LHCN-M2 (cell line): ENCODE data around the gene HEMK1. TPM values are rescaled to one million over a fixed set of nuclear protein-coding genes. Genes with fewer than 3 reads are reported as not detected.

Experiments used
- DNase-seq: peaks from one replicate; pipeline ENCODE4 v3.0.0-alpha.2; 2012; ENCODE audit warnings: low read depth
- total RNA-seq: library from RNA; depleted of rRNA; stranded (reverse); fragments of >200 nt; gene quantifications from 2 replicates; pipeline ENCODE4 v1.2.3, GENCODE V29; 2014

Gene HEMK1
- total RNA-seq, 1 experiment from 2014 or later = 11.4 TPM

DNA sequence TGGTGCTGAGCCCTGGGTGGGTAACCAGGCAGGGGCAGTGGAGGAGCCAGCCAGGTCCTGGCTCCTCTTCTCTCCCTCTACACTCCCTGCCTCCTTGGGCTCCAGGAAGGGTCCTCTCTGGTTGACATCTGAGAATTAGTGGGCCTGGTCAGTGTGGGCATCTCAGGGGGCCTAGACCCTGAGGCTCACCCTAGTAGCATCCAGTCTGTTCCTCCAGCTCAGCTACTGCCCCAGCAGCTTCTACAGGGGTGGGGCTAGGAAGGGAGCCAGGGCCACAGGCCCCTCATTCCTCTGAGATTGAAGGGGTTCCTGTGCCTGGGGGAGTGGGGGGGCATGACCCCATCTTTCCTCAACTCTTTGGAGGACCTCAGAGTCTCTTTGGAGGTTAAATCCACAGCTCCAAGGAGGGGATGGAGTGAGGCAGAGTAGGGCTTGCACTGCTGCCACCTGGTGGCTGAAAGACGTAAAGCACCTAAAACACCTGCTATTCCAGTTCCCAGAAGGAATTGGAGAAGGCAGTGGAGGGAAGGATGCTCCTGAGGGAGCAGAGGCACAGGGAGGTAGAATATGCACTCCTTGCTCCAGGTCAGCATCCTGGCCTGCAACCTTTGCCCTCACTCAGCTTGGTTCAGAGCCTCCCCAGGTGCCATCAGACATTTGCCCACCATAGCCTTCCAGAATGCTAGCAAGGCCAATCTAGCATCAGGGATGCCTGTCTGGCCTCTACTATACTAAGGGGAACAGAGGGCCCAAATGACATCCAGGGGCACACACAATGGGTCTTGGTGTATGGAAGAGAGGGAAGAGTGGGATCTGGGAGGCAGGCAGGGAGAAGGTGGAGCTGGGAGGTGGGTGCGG, 26.9 kb upstream of the HEMK1 start:
- peak; percentile 28 for DNase-seq

DNA sequence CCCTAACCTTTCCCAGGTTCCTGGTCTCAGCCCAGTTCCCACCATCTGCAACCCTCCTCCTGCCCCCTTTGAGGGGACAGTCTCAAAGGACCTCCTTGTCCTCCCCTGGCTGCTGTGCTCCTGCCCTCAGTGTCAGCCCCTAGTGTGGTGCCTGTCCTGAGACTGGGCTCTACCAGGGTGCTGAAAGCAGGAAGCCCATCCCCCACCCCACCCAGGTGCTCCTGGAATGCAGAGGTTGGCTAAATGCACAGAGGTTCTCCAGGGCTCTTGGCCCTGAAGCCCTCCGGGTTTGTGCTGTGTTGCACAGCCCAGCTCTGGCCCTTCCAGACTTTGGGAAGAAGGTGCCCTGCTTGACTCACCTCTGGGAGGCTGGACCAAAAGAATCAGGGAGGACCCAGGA, 23.5 kb upstream of the HEMK1 start:
- DNase-seq = no peak

DNA sequence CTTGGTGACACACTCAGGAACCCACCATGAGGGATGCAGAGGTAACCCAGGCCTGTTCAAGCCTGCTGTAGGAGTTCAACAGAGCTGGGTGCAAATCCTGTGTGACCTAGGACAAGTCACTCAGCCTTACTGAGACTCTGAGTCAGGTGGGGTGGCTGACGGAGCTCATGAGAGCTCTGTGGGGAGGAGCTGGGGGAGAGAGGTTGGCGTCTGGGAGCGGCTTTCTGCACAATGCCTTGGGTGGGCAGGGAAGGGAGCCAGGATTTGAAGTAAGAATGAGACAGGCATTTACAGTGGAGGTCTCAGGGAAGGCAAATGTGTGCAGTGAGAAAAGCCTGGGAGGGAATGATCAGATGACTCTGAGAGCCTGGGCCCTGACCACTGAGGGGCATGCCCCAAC, 20.1 kb upstream of the HEMK1 start:
- no peak for DNase-seq

- no peak for DNase-seq
Measured at GRCh38 chr3:50550079-50550736, 19.1 kb upstream of the HEMK1 start.

GRCh38 chr3:50551054-50551659, 18.2 kb upstream of the HEMK1 start:
- DNase-seq = no peak

DNA sequence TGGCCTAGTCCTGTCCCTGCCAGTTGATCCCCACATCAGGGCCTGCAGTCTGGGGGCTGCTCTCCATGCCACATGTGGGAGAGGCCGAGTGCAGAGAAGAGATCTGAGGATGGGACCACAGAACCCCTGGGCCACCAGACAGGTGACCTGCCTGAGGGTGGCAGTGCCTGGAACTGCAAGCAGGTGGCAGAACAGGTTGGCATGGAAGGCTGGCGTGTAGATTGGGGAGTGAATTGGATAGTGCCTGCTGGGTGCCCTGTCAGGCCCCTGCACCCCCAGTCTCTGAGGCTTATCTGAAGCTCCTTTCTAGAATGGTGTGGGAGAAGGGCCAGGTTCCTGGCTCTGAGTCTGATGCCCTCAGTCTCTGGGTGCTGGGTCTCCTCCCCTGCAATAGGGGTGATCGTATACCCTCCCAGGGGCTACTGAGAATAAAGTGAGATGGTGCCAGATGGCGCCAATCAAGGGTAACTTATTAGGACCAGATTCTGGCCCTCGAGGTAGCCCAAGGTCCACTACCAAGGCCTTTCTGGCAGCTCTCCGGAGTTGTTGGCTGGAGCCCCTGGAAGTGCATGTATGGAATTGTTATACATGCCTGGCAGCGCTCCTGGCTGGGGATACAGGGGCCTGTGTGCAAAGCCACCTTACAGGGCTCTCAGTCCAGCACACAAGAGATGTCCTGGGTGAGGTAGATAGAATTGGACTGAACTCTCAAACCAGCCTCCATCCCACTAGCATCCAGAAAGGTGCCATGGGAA, 17.5 kb upstream of the HEMK1 start:
- DNase-seq = no peak

DNA sequence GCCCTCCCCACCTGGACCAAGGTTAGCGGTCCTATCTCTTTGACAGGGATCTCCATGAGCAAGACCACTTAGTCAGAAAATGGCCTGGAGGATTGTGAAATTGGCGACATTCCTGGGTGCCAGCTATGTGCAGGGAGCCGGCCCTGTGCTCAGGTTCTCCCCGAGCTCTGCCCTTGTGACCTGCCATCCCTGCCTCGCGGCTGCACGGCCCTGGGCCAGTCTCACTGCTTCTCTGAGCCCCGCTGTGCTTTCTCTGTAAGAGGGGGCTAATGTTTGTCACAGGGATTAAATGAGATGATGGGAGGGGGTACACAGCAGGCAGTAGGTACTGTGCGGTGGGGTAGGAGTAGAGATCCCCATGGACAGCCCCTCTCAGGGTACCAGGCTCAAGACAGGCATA, 16.7 kb upstream of the HEMK1 start:
- DNase-seq = no peak

DNA sequence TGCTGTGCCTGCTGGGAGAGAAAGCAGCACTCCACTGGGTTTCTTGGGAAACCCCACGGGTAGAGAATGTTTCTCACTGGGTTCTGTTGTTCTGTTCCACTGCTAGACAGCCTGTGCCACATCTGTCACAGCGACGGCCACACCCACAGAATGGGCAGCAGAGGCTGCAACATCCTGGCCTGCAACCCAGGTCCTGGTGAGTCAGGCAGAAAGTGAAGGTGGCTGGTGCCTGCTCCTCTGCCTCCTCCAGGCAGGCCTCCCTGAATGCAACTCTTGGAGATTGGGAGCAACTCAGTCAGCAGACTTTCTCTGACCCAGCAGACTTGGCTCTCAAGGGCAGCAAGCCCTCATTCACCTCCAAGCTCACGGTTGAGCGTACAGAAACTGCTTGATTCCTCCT, 14.8 kb upstream of the HEMK1 start:
- no peak for DNase-seq

DNA sequence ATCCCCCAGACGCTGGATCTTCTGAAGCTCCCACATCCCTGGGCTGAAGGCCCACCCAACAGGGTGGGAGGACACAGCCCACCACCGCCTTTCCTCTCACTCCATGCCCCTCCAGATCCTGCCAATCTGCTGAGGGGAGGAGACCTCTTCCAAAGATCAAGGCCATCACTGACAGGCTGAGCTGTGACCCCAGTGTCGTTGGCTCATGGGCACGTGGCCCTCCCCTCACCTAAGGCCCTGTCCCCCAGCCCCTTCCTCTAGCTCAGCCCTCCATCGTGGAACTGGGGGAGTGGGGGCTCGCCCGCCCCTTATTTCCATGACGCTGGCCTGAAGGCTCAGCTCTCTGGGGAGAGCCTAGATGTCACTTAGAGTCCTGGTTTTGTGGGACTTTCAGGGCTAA, 12.2 kb upstream of the HEMK1 start:
- DNase-seq = no peak

- no peak for DNase-seq
Measured at GRCh38 chr3:50557915-50558314, 11.4 kb upstream of the HEMK1 start.

DNA sequence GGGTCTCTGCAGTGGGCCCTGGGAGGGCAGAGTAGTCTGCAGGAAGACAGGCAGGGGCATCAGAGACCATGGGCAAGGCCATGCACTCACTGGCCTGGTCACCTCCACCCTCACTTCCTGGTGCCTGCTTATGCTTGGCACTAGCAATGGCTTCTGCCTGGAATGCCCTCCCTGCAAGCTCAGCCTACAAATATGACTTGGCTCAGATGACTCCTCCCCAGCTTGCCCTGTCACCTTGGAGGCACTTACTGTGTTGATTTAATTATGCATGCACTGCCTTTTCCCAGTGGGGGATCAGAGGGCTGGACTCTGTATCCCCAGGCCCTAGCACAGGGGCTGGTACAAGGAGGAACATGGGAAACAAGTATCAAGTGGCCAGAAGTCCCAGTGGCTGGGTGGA, 9.6 kb upstream of the HEMK1 start:
- no peak for DNase-seq

GRCh38 chr3:50562861-50563260, 6.5 kb upstream of the HEMK1 start:
- peak; percentile 65 for DNase-seq

- no peak for DNase-seq
Measured at GRCh38 chr3:50563867-50564266, 5.5 kb upstream of the HEMK1 start.

DNA sequence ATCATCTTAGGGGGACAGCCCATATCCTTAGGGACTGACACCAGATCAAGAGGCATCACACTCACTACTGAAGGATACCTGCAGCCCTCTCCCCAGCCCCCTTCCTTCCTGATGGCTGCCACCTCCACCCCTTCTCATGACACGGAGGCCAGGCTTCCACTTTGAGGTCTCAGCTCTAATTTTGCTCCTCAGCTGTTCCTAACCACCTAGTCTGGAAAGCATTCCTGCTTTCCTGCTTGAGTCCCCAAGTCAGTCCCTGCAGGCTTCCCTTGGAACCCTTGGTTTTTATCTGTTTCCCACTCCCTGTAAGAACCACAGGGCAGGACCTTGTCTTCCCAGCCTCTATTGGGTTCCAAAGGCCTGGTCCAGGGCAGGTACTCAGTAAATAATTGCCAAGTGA, 5.0 kb upstream of the HEMK1 start:
- no peak for DNase-seq

DNA sequence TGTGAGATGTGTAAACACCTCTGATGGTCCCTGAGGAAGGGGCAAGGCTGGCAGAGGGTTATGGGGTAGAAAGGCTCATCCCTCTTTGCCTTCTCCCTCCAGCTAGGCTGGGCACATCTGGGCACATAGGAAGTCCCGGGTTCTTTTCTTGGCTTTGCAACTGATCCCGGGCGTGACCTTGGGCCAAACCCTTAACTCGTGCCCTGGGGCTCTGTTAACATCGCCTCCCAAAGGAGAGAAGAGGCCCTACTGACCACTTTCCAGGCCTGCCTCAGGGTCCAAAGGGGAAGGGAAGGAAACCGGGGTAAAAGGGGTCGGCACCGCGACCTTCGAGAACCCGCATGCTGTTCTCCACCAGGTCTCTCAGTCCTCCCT, 2.3 kb upstream of the HEMK1 start:
- DNase-seq = no peak

- peak; percentile 88 for DNase-seq
Measured at GRCh38 chr3:50567386-50568167, 1.7 kb upstream of the HEMK1 start, which contains the start of gene C3orf18. Gene C3orf18 (minus strand): TSS chr3:50567747. CDS start chr3:50565699, 2,048 bp downstream.

DNA sequence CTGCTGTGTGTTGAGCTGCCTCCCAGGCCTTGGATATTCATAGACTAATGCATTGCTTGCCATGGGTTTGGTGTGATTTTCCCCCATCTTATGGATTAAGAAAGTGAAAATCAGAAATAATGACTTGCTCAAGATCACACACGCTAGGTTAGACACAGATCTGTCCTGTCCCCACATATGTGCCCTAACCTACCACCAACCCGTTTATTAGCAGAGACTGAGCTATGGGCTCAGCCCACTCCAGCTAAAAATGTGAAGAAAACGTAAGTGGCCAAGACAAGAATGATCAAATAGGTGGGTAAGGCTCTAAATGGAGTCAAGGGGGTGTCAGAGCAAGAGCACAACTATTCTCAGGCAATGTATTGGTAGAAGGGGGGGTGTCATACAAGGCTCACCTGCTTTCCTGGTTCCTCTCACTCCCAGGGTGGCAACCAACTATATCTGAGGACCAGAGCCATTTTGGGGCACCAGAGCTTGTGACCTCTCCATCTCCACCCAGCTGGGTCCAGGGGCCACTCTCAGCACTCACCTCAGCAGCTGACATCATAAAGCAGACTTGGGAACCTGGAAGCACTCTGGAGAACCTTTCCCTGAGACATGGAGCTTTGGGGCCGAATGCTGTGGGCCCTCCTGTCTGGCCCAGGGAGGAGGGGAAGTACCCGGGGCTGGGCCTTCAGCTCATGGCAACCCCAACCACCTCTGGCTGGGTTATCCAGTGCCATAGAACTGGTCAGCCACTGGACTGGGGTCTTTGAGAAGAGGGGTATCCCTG, 1.4 kb downstream of the HEMK1 start:
- DNase-seq = no peak

- no peak for DNase-seq
Measured at GRCh38 chr3:50571486-50571885, 2.2 kb downstream of the HEMK1 start.

DNA sequence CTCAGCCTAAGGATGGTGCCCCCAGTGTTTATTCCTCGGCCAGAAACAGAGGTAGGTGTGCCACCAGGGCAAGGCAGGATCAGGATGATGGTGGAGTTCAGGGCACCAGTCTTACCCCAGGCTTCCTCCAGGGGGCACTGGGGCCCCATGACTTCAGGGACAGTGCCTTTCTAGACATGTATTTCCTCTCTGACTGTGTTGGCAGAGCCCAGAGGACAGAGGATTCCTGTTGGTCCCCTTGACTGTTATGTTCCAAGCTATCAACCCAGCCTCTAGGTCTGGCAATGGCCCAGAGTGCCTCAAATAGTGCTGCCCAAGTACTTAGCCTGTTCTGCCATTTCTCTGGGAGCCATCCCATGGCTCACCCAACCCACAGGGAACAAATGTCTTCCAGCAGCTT, 2.8 kb downstream of the HEMK1 start:
- peak; percentile 51 for DNase-seq

DNA sequence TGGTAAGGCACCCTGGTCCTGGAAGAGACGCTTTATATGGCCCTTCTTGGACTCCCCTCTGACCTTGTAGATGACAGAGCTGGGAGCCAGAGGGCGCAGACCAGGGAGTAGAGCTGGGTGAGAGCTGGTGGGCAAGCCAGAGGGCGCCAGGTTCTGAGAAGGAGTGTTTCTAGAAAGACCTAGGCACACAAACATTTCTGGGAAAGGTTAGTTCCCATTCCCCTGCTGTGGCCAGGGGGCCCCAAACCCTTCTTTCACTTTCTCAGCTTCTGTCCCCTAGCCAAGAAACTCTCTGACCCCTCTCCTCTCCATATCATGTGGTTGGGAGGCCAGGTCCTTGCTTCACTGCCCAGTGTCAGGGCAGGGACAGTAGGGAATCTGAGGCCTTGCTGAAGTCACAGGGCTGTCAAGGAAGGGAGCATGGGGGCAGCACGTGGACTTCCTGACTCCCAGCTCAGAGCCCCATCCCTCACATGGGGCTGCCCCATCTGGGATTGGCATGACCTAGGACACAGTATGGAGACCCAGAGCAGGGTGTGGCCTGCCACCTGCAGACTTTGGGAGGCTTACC, 3.6 kb downstream of the HEMK1 start:
- DNase-seq = no peak
